IMR-90 (cell line): ENCODE measurements around the gene C13orf42.

Source experiments
- BHLHE40 ChIP-seq: fragments of 150-350 bp; IDR thresholded peaks from 2 replicates; pipeline ENCODE4 v1.6.1; 2016; ENCODE audit warnings: mild to moderate bottlenecking, low read depth, low read length
- CEBPB ChIP-seq: IDR thresholded peaks from 2 replicates; pipeline ENCODE4 v1.6.1; 2012; ENCODE audit warnings: low read depth, low read length, improper control_type of control experiment
- CTCF ChIP-seq: conservative IDR thresholded peaks from 2 replicates; pipeline ENCODE4 v1.5.1; 2012; ENCODE audit warnings: mild to moderate bottlenecking, low read depth, low read length, improper control_type of control experiment
- MAFK ChIP-seq: IDR thresholded peaks from 2 replicates; pipeline ENCODE4 v1.6.1; 2012; ENCODE audit warnings: low read depth, low read length, improper control_type of control experiment
- MAZ ChIP-seq: IDR thresholded peaks from 2 replicates; pipeline ENCODE4 v1.6.1; 2012; ENCODE audit warnings: low read depth, mild to moderate bottlenecking, low read length, improper control_type of control experiment, moderate library complexity, borderline replicate concordance
- MXI1 ChIP-seq: IDR thresholded peaks from 2 replicates; pipeline ENCODE4 v1.6.1; 2012; ENCODE audit warnings: low read depth, mild to moderate bottlenecking, low read length, moderate library complexity, borderline replicate concordance
- POLR2A ChIP-seq: IDR thresholded peaks from 2 replicates; pipeline ENCODE4 v1.6.1; 2012; ENCODE audit warnings: mild to moderate bottlenecking, low read depth, low read length
- RAD21 ChIP-seq: IDR thresholded peaks from 2 replicates; pipeline ENCODE4 v1.6.1; 2012; ENCODE audit warnings: low read length, improper control_type of control experiment
- RCOR1 ChIP-seq: IDR thresholded peaks from 2 replicates; pipeline ENCODE4 v1.6.1; 2012; ENCODE audit warnings: mild to moderate bottlenecking, low read length, improper control_type of control experiment; ENCODE audit not compliant: insufficient replicate concordance
- RFX5 ChIP-seq: IDR thresholded peaks from 2 replicates; pipeline ENCODE4 v1.8.0; 2012; ENCODE audit warnings: low read depth, mild to moderate bottlenecking, low read length, moderate library complexity
- SMC3 ChIP-seq: fragments of 150-350 bp; IDR thresholded peaks from 2 replicates; pipeline ENCODE4 v1.6.1; 2016; ENCODE audit warnings: low read depth, mild to moderate bottlenecking, antibody characterized with exemption, low read length, moderate library complexity

GRCh38 chr13:51033421-51034185, 77.5 kb downstream of the C13orf42 start:
- TF ChIP-seq POLR2A (no peak), CTCF (no peak), RAD21 (no peak), RFX5 (no peak), MAZ (no peak), MXI1 (no peak), BHLHE40 (no peak), MAFK (no peak), SMC3 (no peak), RCOR1 (no peak), CEBPB (no peak)
